GM19238 (cell line): ENCODE measurements around the gene FAT1.

ENCODE experiments used
- DNase-seq: peaks from one replicate; pipeline ENCODE4 v3.0.0; 2011; ENCODE audit warnings: low spot score; ENCODE audit not compliant: insufficient read length

The FAT1 gene

DNA sequence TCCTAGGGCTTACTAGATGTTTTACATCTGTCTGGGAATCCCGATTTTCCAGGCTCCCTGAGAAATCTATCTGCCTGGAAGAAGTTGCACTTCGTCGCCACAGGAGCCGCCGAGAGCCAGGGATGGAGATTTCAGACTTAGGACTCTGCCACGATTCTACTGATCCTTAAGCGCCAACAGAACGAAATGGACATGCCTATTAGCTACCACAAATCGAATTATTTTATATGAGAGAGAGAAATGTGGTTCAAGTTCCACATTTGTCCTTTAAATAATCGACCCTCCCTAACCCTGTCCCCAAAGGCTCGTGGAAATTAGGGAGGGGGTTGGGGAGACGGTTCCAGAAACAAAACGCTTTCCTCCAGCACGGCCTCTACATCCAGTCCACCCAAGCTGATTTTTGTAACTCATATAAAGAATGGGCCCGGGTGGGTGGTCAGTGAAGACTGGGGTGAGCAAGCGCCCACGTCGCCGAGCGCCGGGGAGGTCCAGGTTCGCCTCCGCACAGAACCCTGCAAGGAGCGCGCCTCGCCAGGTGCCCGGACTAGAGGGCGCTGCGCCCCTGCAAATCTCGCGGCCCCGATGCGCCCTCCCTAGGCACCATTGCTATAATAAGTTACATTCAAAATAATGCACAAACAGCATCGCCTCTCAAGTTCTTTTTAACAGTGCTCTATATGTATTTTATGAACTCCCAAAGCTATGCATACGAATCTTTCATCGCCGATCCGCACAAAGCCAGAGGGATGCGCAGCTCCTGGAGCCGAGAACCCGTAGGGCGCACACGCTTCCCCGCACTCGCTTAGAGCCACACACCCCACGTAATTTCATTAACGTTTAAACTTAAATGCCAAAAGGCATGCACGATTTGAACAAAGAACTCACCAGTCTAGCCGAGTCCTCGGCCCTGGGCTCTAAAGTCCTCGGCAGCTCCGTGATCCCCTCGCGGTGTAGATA is 2.1 kb upstream of the FAT1 start:
- DNase-seq, result no peak

DNA sequence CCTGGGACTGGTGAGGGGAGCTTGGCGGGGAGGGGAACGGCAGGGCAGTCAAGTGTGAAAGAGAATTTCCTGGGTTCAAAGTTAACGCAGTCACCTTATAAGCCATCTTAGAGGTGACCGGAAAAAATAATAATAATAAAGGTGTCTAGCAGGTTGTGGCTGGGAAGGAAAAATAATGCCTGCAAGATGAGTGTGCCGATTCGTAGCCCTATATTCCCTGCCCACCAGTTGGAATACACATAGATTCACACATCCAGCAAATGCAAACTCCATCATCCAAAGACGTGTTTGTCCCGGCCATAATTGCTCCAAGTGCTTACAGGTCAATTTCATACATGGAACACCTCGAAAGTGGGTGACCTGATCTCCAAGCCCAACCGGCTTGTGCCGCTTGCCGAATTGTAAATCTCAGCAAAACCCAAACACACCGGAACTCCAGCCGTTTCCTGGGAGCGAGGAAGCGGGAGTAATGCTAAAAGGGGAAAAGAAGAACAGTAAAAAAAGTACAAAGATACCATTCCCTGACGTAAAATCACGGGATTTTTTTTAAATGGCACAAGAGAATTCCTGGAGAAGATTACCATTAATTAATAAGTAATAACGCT is 1.3 kb upstream of the FAT1 start:
- no peak for DNase-seq

DNA sequence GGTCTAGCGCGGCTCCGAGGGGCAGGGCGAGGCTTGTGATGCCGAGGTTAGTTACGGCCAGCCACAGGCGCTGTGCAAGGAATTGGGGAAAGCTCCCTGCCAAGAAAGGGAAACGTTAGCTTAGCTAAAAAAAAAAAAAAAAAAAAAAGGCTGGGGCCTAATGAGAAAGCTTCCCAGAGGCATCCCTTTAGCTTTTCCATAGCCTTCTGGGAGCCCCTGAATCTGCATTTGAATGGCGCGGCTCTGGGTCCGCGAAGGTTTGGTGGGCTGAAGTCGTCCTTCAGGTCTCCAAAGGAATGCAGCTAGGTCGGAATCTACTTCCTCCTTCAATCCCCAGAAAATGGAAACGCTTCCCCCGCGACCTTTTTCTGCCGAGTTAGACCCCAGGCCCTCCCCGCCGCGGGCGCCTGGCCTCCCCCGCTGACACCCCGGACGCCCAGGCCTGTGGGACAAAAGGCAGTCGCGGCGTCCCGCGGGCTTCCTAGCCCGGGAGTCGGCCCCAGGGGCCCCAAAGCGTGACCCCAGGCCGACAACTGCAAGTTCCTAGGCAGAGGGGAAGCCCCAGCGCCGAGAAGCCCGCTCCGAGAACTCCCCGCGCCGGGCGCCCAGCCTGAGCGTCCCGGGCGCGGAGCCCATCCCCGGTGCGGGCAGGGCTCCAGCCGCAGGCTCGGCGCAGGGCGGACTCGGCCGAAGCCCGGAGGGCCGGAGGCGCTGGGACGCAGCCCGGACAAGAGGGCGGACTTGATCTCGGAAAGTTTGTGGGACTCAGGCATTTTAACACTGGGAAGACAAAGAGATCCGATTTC is 605 bp upstream of the FAT1 start:
- DNase-seq, result no peak

GRCh38 chr4:186722796-186723291 is 812 bp downstream of the FAT1 start:
- DNase-seq, result no peak

DNA sequence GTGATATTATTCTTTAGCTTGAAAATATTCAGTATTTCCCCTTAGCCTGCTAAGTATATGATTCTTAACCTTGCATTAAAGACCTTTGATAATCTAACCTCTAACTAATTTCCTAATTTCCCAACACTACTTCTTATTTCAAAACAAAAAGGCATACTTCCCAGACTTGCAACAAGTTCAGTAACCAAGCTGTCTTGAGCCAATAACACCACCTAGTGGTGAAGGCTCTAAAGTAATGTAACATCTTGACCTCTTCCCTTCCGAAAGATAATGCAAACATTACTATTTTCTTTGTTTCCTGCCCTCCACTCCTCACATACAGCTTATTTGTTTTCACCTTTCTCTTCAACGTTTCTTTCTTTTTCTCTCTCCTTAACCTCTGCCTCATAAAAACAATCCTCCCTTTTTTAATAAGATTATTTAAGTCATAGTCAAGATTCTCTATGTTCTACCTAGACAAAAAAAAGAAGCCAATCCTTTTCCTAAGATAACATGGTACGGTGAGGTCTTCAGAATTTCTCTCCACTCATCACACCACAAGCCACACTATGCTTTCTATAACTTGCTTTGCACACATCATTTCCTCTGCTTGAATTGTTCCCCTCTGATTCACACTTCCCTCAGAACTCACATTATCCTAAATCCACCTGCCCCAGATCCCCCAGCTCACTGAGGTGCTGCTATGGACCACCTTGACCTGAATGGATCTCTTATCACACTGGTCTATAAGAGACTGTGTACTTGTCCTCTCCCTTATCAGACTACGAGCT is 3.5 kb downstream of the FAT1 start:
- no peak for DNase-seq

GRCh38 chr4:186717556-186717955 is 6.1 kb downstream of the FAT1 start:
- DNase-seq, result no peak

GRCh38 chr4:186715077-186715476 is 8.6 kb downstream of the FAT1 start:
- DNase-seq, result no peak

DNA sequence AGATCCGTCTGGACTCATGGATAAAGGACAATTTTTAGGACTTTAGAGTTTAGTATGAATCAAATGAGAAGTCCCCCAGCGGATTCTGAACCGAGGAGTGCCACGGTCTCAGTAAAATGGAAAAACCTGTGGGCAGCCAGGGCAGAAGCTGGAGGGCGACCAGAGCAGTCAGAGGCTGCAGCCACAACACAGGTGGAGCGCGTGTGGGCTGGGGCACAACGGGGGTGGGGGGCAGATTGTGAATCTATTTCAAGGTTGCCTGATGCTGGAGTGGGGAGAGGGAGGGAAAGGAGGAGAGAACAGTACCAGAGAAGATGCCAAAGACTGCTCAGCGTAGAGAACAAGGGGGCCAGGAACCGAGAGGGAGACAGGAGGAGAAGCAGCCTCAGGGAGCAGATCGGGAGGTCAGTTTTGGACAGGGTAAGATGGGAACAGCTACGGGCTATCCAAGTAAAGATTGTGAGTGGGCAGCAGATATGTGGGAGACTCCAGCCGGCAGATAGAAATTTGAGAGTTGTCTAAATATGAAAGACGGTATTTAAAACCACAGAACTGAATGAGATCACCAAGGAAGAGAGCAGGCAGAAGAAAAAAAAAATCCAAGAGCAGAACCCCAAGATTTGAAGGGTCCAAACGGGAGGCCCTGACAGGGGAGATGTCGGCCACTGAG is 9.5 kb downstream of the FAT1 start:
- DNase-seq, result no peak

DNA sequence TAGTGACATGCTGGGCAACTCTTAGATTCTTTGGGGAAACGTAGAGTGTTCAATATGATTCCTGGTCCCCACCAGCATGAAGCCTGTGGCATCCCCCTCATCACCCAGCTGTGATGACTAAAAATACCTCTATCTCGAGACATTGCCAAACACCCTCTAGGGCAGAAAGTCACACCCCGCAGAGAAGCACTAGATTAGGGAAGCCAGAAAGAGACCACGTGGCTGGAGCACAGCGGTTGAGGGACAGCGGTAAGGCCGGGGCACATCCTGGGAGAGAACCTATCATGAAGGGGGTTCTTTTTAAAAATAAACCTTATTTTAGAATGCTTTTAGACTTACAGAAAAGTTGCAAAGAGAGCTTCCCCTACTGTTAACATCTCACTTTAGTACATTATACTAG is 11.0 kb downstream of the FAT1 start:
- no peak for DNase-seq

GRCh38 chr4:186710521-186711119 is 13.0 kb downstream of the FAT1 start:
- no peak for DNase-seq

DNA sequence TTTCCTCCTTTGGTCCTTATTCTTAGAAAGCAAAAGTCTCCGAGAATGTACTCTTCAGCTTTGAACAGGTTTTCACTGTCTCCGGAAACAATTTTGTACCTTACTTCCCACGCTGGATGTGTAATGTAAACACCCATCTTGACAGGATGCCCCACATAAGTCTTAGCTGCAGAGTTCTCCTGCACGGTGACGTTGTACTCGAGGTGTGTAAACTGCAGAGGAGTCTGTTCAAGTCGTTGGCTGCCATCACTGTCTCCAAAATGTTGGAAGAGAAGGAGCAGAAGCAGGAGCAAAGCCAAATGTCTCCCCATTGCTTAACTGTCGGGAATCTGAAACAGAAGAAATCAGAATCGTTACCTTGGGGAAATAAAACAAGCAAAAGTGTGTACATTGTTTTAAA is 14.1 kb downstream of the FAT1 start:
- DNase-seq, result no peak

DNA sequence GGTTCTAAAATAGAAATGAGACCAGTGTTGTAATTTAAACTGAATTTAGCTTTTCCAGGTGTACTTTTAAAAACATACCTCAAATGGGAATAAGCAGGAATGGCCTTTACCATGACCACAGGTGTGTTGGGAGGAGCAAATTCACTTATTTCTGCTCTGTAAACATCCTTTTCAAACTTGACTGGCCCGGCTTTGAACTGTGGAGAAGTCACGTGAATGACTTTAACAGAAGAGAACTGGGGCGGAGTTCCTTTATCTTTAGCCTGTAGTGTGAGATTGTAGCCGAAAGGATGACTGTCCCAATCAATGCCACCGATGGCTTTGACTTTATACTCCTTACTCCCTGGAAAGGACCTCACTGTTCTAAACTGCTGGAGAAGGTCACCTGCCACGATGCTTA is 15.1 kb downstream of the FAT1 start:
- DNase-seq, result no peak

GRCh38 chr4:186707996-186708395 is 15.7 kb downstream of the FAT1 start:
- no peak for DNase-seq

DNA sequence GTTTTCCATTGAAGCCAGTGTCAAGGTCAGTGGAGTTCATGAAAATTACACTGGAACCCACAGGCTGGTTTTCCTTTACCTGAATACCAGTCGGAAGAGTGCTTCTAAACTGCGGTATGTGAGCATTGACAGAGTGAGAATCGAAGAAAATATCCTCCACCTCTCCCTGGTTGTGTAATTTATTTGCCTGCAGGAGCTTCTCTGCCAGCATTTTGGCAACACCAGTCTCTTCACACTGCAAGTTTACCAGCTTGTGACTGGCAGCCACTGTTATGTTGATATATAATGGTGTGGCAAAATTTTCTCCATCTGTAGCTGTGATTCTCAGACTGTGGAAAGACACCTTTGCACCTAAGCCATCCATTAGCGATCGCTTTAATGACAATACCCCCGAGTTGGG is 16.1 kb downstream of the FAT1 start:
- DNase-seq, result no peak

- no peak for DNase-seq
Measured at GRCh38 chr4:186704057-186704456, 19.6 kb downstream of the FAT1 start.

DNA sequence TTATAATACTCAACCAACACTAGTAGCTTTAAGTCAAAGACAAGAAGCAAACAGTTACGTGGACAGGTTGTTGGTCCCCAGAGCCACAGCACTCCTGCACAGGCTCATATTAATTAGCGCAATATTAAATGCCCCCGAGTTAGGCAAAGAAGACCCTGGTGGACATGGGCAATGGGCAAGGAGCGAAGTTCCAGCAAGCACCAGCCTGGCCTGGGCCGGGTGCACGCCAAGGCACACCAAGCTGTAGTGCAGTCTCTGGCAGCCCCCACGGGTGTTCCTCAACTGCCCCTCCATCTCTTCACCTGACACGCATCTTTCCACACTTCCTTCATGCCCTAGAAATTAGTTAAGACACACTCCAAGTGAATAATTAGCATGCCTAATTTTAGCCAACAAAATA is 20.1 kb downstream of the FAT1 start:
- no peak for DNase-seq

GRCh38 chr4:186702940-186703339 is 20.7 kb downstream of the FAT1 start:
- no peak for DNase-seq

GRCh38 chr4:186702297-186702696 is 21.4 kb downstream of the FAT1 start:
- DNase-seq, result no peak

DNA sequence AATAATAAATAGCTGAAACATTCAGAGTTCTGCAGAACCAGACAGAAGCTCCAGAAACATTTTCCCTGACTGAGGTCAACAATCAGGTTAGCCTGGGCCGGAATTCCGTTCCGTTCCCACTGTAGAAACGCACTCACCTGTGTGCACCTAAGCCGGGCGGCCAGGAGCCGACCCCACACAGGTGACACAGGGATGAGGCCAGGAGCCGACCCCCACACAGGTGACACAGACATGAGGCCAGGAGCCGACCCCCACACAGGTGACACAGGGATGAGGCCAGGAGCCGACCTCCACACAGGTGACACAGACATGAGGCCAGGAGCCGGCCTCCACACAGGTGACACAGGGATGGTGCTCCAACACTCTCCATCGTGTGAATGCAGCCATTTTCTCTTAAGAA is 21.9 kb downstream of the FAT1 start:
- DNase-seq, result no peak

- DNase-seq, result no peak
Measured at GRCh38 chr4:186701273-186701672, 22.4 kb downstream of the FAT1 start.
